ENCODE data around the gene IGFALS.
A peak's percentile ranks its signal among the peaks of the same experiment; 100 is the strongest.

IGFALS gene

GRCh38 chr16:1788095-1788707 lies 5.3 kb downstream of the IGFALS start:
- DNase-seq = peak; percentile 1

GRCh38 chr16:1787322-1788094 lies 6.0 kb downstream of the IGFALS start:
- peak; percentile 1 for DNase-seq

- no peak for DNase-seq
Observed at GRCh38 chr16:1787056-1787321, 6.5 kb downstream of the IGFALS start.

GRCh38 chr16:1786242-1787055 lies 7.1 kb downstream of the IGFALS start:
- DNase-seq = no peak

DNA sequence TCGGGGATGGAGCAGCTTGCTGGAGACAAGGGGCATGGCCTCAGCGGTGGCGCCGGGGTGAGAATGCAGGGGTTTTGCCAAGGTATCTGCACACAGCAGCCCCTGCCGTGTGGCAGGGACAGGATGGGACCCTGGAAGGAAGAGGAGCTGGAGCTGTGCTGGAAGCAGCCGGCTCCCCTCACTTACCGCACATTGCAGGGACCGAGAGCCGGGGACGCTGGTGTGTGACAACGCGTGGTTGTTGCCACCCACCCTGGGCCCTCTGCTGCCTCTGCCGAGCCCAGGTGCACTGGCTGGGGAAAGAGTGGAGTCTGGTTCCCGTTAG lies 7.7 kb downstream of the IGFALS start:
- no peak for DNase-seq

DNA sequence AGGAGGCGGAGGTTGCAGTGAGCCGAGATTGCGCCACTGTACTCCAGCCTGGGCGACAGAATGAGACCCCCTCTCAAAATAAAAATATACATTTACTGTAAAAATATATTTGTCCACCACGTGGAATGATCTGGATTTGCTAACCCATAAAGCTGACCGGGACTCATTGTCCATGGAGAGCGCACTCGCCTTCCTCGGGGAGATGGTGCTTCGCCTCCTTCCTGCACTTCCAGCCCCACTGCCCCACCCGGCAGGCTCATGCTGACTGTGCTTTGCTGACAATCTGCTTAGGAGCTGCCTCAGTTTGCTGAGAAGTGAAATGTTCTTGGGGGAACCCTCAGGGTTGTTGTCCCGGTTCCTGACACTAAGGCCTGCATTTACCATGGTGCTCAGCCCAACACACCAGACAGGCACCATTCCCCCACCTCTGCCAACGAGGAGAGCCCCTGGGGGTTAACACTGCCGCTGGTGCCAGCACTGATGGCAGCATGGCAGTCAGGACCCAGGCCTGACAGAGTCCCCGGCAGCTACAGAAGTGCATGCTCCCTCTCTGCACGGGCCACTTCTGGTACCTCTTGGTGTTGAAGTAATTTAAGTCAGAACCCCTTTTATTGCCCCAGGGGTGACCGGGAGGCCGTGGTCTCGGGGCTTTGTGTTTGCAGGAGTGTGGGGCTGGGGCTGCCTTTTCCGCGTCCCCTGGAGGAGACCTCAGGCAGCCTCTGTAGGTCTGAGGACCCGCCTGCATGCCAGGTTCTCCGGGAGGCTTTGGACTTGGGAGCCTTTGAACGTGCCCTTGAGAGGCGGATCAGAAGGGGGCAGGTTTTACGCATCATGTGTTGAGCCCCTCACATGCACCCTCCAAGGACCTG lies 8.3 kb downstream of the IGFALS start:
- no peak for DNase-seq

DNA sequence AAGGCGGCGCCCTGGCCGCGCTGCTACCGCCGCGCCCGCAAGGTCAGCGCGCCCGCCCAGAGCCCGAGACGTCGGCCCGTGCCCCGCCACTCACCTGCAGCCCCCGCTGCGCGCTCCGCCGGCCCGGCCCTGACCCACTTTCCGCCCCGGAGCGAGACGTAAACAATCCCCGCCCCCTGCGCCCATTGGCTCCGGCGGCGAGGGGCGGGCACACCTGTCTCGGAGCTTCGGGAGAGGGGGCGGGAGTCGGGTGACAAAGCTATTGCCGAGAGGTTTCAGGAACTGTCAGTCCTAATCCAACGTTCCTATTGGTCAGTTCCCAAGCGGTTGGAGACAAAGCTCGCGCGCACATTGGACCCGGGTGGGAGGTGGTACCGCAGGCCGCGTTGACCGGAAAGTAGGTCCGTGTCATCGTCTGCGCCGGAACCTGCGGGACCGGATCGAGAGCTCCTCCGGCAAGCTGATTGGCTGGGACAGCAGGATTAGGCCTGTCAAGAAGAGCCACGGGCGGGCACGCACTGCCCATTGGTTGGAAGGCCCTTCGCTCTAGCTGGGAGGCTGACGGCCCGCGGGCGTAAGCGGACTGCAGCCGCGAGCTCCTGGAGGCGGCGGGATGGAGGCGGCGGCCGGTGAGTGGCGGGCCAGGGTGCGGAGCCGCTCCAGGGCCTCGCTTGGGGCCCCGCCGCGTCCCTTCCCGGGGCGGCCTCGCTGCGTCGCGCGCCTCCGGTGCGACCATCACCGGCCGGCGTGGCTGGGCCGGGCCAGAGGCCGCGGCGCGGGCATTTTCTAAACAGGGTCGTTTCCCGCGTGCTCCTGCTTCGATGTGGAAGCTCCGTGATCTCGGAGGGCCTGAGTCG lies 10.9 kb downstream of the IGFALS start, which contains the start of the genes NUBP2 and SPSB3:
TSS of gene NUBP2 (plus strand) at position 553 of the 857 bp plus-strand sequence. CDS start at position 614, 61 bp downstream.
TSS of gene SPSB3 (minus strand) at position 164 of the 857 bp plus-strand sequence. CDS start 1,088 bp downstream, outside the sequence.
- DNase-seq = peak; percentile 99

GRCh38 chr16:1781758-1782407 lies 11.6 kb downstream of the IGFALS start:
- peak; percentile 51 for DNase-seq

DNA sequence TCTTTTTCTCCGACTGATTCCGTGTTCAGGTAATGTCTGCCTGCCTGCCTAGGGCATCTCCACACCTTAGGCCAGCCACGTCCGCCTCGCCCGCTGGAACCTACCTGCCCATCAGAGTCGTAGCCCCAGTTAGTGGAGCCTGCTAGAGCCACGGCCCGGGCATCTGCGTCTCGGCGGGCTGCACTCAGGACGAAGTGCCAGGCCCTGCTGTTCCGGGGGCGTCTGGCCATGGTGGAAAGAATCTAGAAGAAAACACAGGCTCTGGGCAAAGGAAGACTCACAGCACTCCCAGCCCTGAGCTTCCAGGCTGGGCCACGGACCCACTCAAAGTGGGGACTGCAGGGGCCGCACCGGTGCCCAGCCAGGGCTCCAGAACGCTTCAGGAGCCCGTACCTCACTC lies 12.3 kb downstream of the IGFALS start:
- DNase-seq = no peak

DNA sequence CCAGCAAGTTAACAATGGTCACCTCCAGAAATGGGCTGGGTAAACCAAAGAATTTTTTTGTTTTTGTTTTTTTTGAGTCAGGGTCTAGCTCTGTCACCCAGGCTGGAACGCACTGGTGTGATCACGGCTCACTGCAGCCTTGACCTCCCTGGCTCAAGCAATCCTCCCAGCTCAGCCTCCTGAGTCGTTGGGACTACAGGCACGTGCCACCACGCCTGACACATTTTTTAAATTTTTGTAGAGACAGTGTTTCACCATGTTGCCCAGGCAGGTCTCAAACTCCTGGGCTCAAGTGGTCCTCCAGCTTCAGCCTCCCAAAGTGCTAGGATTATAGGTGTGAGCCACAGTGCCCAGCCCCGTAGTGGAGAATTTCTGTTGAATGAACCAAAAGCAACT lies 12.8 kb downstream of the IGFALS start:
- no peak for DNase-seq

DNA sequence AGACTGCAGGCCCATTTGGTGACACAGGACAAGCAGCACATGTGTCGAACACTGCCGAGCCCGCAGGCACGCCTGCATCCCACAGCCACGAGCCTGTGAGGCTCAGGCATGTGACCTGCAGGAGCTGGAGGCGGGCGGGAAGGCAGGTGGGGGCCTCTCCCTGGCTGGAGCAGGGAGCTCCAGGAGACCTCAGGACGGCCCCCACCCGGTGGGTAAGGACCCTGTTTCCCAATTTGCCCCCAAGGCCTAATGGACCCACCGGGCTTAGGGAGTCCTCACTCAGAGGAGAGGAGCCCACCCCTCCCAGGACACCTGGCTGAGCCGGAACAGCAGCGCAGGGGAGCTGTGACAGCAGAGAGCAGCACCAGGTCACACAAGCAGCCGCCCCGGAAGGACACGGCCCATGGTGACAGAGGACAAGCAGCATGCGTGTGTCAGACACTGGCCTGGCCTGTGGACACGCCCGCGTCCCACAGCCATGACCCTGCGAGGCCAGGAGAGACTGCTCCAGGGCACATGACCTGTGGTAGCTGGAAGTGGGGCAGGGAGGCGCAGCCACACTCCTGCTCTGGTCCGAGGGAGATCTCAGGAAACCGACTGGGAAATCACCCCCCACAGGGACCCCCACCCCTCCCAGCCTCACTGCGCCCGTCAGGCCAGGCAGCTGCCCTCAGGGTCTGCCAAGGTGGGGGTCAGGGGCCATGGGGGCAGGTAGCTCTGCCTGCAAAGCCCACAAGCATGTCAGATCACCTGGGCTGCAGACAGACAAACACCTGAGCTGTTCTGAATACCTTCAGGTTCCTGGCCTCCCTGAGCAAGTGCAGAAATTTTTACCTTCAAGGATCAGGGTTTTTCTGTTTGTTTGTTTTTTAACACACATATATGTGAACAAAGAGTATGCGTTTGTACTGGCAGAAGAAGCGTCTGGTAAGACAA lies 13.5 kb downstream of the IGFALS start:
- DNase-seq = no peak

- no peak for DNase-seq
Observed at GRCh38 chr16:1779234-1779701, 14.2 kb downstream of the IGFALS start.

DNA sequence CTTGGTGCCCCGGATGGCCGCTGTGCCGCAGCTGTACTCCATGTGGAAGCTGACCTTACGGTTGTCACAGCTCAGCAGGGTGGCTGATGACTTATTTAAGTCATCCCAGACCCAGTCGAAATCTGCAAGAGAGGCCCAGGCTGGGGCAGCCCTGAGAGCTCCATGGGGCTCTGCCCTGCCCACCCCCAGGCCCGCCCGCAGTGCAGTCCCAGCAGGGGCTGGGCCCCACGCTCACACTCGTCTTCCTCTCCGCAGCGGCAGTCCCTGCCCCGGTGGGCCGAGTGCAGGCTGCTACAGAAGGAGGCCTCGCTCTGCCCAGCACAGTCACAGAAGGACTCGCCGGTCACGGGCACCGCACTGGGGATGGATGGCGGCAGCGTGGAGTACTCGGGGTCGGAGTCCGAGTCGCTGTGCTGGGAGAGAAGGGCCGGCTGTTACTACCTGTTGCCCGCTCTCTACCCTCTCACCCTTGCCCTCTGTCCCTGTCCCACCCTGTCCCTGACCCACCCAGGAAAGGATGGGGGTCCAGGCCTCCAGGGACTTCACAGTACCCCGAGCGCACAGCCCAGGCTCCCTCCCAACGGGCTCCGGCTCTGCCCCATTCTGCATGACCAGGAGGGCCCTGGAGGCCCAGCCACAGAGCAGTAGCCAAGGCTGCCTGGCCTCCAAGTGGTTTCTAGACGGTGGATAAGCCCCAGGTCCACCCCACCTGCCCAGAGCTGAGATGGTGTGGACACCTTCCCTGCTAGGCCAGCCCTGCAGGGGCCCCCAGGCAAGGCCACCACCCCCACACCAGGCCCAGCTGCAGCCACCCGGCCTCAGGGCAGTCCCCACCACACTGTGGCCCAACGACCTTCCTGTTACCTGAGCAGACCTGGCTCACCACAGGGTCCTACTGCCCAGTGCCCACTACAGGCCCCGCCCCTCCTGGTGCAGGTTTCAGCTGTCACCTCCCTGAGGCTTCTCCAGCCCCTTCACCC lies 15.0 kb downstream of the IGFALS start:
- no peak for DNase-seq

GRCh38 chr16:1777375-1778199 lies 15.9 kb downstream of the IGFALS start:
- DNase-seq = no peak

- no peak for DNase-seq
Observed at GRCh38 chr16:1776991-1777374, 16.5 kb downstream of the IGFALS start.

DNA sequence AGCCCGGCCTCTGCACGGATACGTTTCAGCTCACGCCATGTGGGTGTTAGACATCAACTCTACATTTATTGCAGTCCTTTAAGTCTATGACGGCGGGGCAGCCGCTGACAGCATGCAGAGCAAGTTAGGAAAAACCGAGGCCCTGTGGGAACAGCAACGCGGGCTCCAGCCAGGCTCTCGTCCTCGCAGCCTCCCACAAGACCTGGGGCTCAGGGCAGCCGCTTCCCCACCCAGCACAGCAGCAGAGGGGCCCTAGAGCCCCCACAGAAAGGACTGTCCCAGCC lies 16.9 kb downstream of the IGFALS start:
- DNase-seq = no peak

GRCh38 chr16:1775846-1776671 lies 17.4 kb downstream of the IGFALS start:
- DNase-seq = no peak

All from activated CD4-positive, alpha-beta T cell treated with anti-CD3 and anti-CD28 coated beads for 48 hours (primary cell).